ENCODE data around the gene NEK7. TPM values are rescaled to one million over a fixed set of nuclear protein-coding genes. Genes with fewer than 3 reads are reported as not detected.

The NEK7 gene
- total RNA-seq, 2 donors from 2014 or later = 24.2 to 26.8 TPM

GRCh38 chr1:198199105-198199504, 42.3 kb downstream of the NEK7 start:
- H3K27ac Mint-ChIP-seq = no peak overlapping the region
- peaks cover 4% of the 10 kb centered on the region for H3K9me3 Mint-ChIP-seq
- DNase-seq = no peak

GRCh38 chr1:198201956-198202784, 45.4 kb downstream of the NEK7 start:
- Mint-ChIP-seq H3K4me3 (no peak overlapping the region), H3K9me3 (peaks cover 4% of the 10 kb centered on the region), H3K27me3 (ENCODE audit: insufficient read depth) (no peaks in the 10 kb centered on the region), H3K27ac (peak overlapping the region; percentile 74), H3K36me3 (ENCODE audit: low read depth) (peaks cover 9% of the 10 kb centered on the region), H3K4me1 (peaks cover 9% of the 10 kb centered on the region)
- 87 to 96% methylated on average over 7 to 10 of the region's 10 CpGs for whole genome bisulfite sequencing, 2 experiments (ENCODE audit: insufficient coverage in 1 of 2, insufficient read length in 1 of 2)
- H3K9ac ChIP-seq (ENCODE audit: extremely low read depth, low read length, poor library complexity, severe bottlenecking) = no peak overlapping the region
- no peak overlapping the region for H3K27ac ChIP-seq (ENCODE audit: low read depth, low read length)
- no peak for TF ChIP-seq CTCF (conservative IDR thresholded peaks at IDR 0.05)
- no peak overlapping the region for H3K4me3 ChIP-seq (ENCODE audit: low read length)
- H3K36me3 ChIP-seq (ENCODE audit: control insufficient read depth, insufficient read depth, low read length) = no peaks in the 10 kb centered on the region
- H3K27me3 ChIP-seq (ENCODE audit: control insufficient read depth, insufficient read depth, low read length, poor library complexity, severe bottlenecking) = no peaks in the 10 kb centered on the region
- H3K9me3 ChIP-seq (ENCODE audit: control insufficient read depth, low read length) = no peaks in the 10 kb centered on the region
- no peaks in the 10 kb centered on the region for H3K4me1 ChIP-seq (ENCODE audit: control insufficient read depth, insufficient read depth, low read length)
- no peak for DNase-seq

More at GRCh38 chr1:198199105-198199504, 42.3 kb downstream of the NEK7 start:
- Mint-ChIP-seq H3K4me3 (no peak overlapping the region), H3K36me3 (ENCODE audit: low read depth) (peaks cover 9% of the 10 kb centered on the region), H3K4me1 (peaks cover 2% of the 10 kb centered on the region), H3K27me3 (ENCODE audit: insufficient read depth) (no peaks in the 10 kb centered on the region)
- no peak for TF ChIP-seq CTCF (conservative IDR thresholded peaks at IDR 0.05)
- Histone ChIP-seq H3K27me3 (ENCODE audit: control insufficient read depth, insufficient read depth, low read length, poor library complexity, severe bottlenecking) (no peaks in the 10 kb centered on the region), H3K9ac (ENCODE audit: extremely low read depth, low read length, poor library complexity, severe bottlenecking) (no peak overlapping the region), H3K27ac (ENCODE audit: low read depth, low read length) (no peak overlapping the region), H3K4me3 (ENCODE audit: low read length) (no peak overlapping the region), H3K36me3 (ENCODE audit: control insufficient read depth, insufficient read depth, low read length) (no peaks in the 10 kb centered on the region), H3K9me3 (ENCODE audit: control insufficient read depth, low read length) (no peaks in the 10 kb centered on the region), H3K4me1 (ENCODE audit: control insufficient read depth, insufficient read depth, low read length) (no peaks in the 10 kb centered on the region)

GRCh38 chr1:198203434-198203833, 46.6 kb downstream of the NEK7 start:
- H3K36me3 ChIP-seq (ENCODE audit: control insufficient read depth, insufficient read depth, low read length) = no peaks in the 10 kb centered on the region
- peaks cover 9% of the 10 kb centered on the region for H3K36me3 Mint-ChIP-seq (ENCODE audit: low read depth)
- H3K9me3 Mint-ChIP-seq = peaks cover 4% of the 10 kb centered on the region
- H3K27ac Mint-ChIP-seq = peak overlapping the region; percentile 55
- DNase-seq = no peak
- H3K27ac ChIP-seq (ENCODE audit: low read depth, low read length) = no peak overlapping the region
- no peaks in the 10 kb centered on the region for H3K27me3 Mint-ChIP-seq (ENCODE audit: insufficient read depth)
- H3K4me1 Mint-ChIP-seq = peaks cover 9% of the 10 kb centered on the region
- H3K9ac ChIP-seq (ENCODE audit: extremely low read depth, low read length, poor library complexity, severe bottlenecking) = no peak overlapping the region
- WGBS, 2 experiments (ENCODE audit: insufficient coverage in 1 of 2, insufficient read length in 1 of 2) = 93 to 100% methylated on average over 1 of the region's 1 CpG
- no peak overlapping the region for H3K4me3 Mint-ChIP-seq
- TF ChIP-seq CTCF (conservative IDR thresholded peaks at IDR 0.05) = no peak
- no peaks in the 10 kb centered on the region for H3K27me3 ChIP-seq (ENCODE audit: control insufficient read depth, insufficient read depth, low read length, poor library complexity, severe bottlenecking)
- H3K4me3 ChIP-seq (ENCODE audit: low read length) = no peak overlapping the region
- H3K4me1 ChIP-seq (ENCODE audit: control insufficient read depth, insufficient read depth, low read length) = no peaks in the 10 kb centered on the region
- H3K9me3 ChIP-seq (ENCODE audit: control insufficient read depth, low read length) = no peaks in the 10 kb centered on the region

Measured in endodermal cell (in vitro differentiated cells).